Stimulated activated CD8-positive, alpha-beta memory T cell treated with anti-CD3 and anti-CD28 coated beads, Interleukin-7, amount 100 ng/mL, for 24 hours (primary cell): ENCODE data around the gene ARHGAP8.
"Not testable (repeated sequence)": the region's sequence is repeated elsewhere in the genome, so short reads cannot be mapped to it uniquely, and the experiment has no call there.

Source experiments
- DNase-seq: peaks from one replicate; pipeline ENCODE4 v3.0.0-alpha.2; 2020; ENCODE audit warnings: low read depth

ARHGAP8 gene

GRCh38 chr22:44739666-44740065, 12.7 kb upstream of the ARHGAP8 start:
- not testable (repeated sequence) for DNase-seq

- no peak for DNase-seq
Measured at GRCh38 chr22:44740307-44740706, 12.1 kb upstream of the ARHGAP8 start.

GRCh38 chr22:44741929-44742328, 10.4 kb upstream of the ARHGAP8 start:
- DNase-seq: no peak

- DNase-seq: no peak
Measured at GRCh38 chr22:44743247-44743646, 9.1 kb upstream of the ARHGAP8 start.

- no peak for DNase-seq
Measured at GRCh38 chr22:44743804-44744211, 8.6 kb upstream of the ARHGAP8 start.

GRCh38 chr22:44745853-44746789, 6.3 kb upstream of the ARHGAP8 start:
- no peak for DNase-seq

GRCh38 chr22:44747784-44748127, 4.6 kb upstream of the ARHGAP8 start:
- DNase-seq: not testable (repeated sequence)

- no peak for DNase-seq
Measured at GRCh38 chr22:44748524-44748923, 3.9 kb upstream of the ARHGAP8 start.

GRCh38 chr22:44750481-44750880, 1.9 kb upstream of the ARHGAP8 start:
- no peak for DNase-seq

GRCh38 chr22:44753189-44754042, 1.0 kb downstream of the ARHGAP8 start:
- DNase-seq: no peak

- DNase-seq: no peak
Measured at GRCh38 chr22:44754998-44755397, 2.6 kb downstream of the ARHGAP8 start.

- no peak for DNase-seq
Measured at GRCh38 chr22:44755417-44755816, 3.0 kb downstream of the ARHGAP8 start.

- DNase-seq: no peak
Measured at GRCh38 chr22:44755956-44756361, 3.6 kb downstream of the ARHGAP8 start.

GRCh38 chr22:44758344-44758973, 6.1 kb downstream of the ARHGAP8 start:
- no peak for DNase-seq

GRCh38 chr22:44759001-44759400, 6.6 kb downstream of the ARHGAP8 start:
- no peak for DNase-seq

- DNase-seq: no peak
Measured at GRCh38 chr22:44759430-44760310, 7.3 kb downstream of the ARHGAP8 start.

GRCh38 chr22:44760476-44760875, 8.1 kb downstream of the ARHGAP8 start:
- DNase-seq: no peak

GRCh38 chr22:44761025-44761424, 8.7 kb downstream of the ARHGAP8 start:
- DNase-seq: no peak

GRCh38 chr22:44764373-44764772, 12.0 kb downstream of the ARHGAP8 start:
- DNase-seq: no peak

GRCh38 chr22:44764974-44765373, 12.6 kb downstream of the ARHGAP8 start:
- DNase-seq: no peak

- DNase-seq: no peak
Measured at GRCh38 chr22:44765571-44766285, 13.4 kb downstream of the ARHGAP8 start.
